ENCODE results near the gene PPP1R1B. TPM values are rescaled to one million over a fixed set of nuclear protein-coding genes. Genes with fewer than 3 reads are reported as not detected.

PPP1R1B gene
- polyA plus RNA-seq, 1 donor from 2014 or later: 1.8 TPM

DNA sequence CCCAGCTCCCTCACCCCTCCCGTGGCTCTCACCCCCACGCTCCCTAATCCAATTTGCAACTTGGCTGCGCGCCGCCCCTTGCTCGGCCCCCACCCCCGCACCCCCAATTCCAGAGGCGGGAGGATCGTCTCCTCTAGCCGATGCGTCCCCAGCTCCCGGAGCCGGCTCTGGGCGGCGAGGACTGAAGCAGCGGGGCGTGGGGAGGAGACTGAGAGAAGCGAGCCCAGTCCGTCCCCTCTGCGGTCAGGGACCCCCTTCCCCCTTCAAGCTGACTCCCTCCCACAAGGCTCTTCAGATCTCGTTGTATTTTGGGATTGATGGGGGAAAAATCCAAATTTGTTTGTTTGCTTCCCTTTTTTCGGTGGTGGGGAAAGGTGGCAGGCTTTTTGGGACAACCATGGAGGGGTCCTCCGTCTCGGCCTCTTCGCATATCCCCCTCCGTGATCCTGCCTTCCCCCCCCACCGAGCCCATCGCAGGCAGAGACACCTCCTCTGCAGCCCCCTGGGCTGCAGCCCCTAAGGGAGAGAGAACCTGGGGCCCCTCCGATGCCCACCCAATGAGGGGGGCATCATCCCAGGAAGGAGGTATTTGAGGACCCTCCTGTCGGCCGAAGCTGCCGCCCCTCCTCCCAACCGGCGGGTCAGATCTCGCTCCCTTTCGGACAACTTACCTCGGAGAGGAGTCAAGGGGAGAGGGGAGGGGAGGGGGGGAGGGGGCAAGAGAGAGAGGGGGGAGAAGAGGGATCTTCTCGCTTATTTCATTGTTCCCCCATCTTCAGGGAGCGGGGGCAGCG is 19.5 kb upstream of the PPP1R1B start:
- Histone ChIP-seq H3K4me3 (ENCODE audit: low read length) (peak overlapping the region; percentile 35), H3K79me2 (replicated peaks; ENCODE audit: insufficient read depth, low read length) (no peaks in the 10 kb centered on the region), H3K4me2 (ENCODE audit: low read length) (no peak overlapping the region), H3K36me3 (ENCODE audit: insufficient read depth, low read length) (no peaks in the 10 kb centered on the region), H3K9me3 (ENCODE audit: low read length) (no peaks in the 10 kb centered on the region), H3K9ac (ENCODE audit: low read length) (no peak overlapping the region), H4K20me1 (ENCODE audit: insufficient read depth) (peaks cover 4% of the 10 kb centered on the region), H3F3A (ENCODE audit: insufficient read depth, low read length, poor library complexity, severe bottlenecking) (no peaks in the 10 kb centered on the region), H2AFZ (ENCODE audit: low read depth, low read length) (no peak overlapping the region), H3K27ac (ENCODE audit: low read length) (no peak overlapping the region), H3K27me3 (ENCODE audit: insufficient read depth, low read depth, low read length) (peaks cover 94% of the 10 kb centered on the region), H3K9me2 (ENCODE audit: insufficient read depth, low read length) (no peaks in the 10 kb centered on the region)
- no peak for TF ChIP-seq CTCF (IDR thresholded peaks at IDR 0.05; ENCODE audit: poor library complexity, severe bottlenecking)
- peak; percentile 56 for TF ChIP-seq POLR2AphosphoS5 (IDR thresholded peaks at IDR 0.05)

GRCh38 chr17:39607851-39608130 is 19.0 kb upstream of the PPP1R1B start, which contains the start of gene NEUROD2:
NEUROD2 (minus strand) TSS chr17:39607920; CDS start chr17:39606599, 1,321 bp downstream.
- Histone ChIP-seq H4K20me1 (ENCODE audit: insufficient read depth) (peaks cover 4% of the 10 kb centered on the region), H3K27ac (ENCODE audit: low read length) (no peak within 1 kb of the TSS), H3K27me3 (ENCODE audit: insufficient read depth, low read depth, low read length) (peaks cover 88% of the 10 kb centered on the region), H3K4me2 (ENCODE audit: low read length) (no peak within 1 kb of the TSS), H3K9me2 (ENCODE audit: insufficient read depth, low read length) (no peaks in the 10 kb centered on the region), H3F3A (ENCODE audit: insufficient read depth, low read length, poor library complexity, severe bottlenecking) (no peaks in the 10 kb centered on the region), H3K4me3 (ENCODE audit: low read length) (peak within 1 kb of the TSS; percentile 35), H3K36me3 (ENCODE audit: insufficient read depth, low read length) (no peaks in the 10 kb centered on the region), H3K9me3 (ENCODE audit: low read length) (no peaks in the 10 kb centered on the region), H3K79me2 (replicated peaks; ENCODE audit: insufficient read depth, low read length) (no peaks in the 10 kb centered on the region), H3K9ac (ENCODE audit: low read length) (no peak within 1 kb of the TSS), H2AFZ (ENCODE audit: low read depth, low read length) (no peak within 1 kb of the TSS)
- TF ChIP-seq EZH2 (IDR thresholded peaks at IDR 0.05; ENCODE audit: borderline replicate concordance, insufficient read depth, low read length, poor library complexity, severe bottlenecking): peak; percentile 47
- TF ChIP-seq REST (IDR thresholded peaks at IDR 0.05; ENCODE audit: borderline replicate concordance): no peak

DNA sequence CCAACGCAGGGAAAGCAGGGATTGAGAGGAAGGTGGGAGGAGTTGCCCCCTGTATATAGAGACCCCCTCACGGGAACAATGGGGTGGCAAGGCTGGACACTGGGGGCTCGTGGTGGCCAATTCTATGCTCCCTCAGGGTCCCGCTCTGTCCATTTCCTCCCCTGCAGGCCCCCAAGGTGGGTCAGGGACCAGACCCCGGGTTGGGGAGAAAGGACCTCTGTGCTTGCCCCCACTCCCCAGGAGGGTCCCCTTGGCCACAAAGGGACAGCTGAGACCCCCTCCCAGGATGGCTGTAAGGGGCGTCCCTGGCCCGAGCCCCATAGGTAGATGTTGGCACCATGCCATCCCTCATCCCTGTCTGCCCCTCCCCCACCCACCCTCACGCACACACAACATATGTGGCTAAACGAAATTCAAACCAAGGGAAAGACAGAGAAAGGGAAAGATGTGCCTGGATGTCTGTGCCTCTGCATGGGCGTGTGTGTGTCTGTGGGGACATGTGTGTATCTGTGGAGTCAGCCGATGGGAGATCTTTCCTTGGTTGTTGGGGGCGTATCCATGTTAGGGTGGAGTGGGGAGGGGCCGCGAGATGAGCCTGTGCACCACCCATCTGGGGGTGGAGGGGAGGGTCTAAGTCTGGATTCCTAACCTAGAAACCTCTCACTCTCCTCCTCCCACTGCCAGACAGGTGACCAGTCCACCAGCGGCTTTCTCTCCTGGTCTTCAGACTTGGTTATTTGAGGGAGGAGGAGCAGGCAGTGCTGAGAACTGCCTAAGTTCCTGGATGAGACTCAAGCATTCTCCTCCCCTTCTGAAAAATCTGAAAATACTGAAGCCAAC is 18.4 kb upstream of the PPP1R1B start:
- Histone ChIP-seq H2AFZ (ENCODE audit: low read depth, low read length) (no peak overlapping the region), H3K79me2 (replicated peaks; ENCODE audit: insufficient read depth, low read length) (no peaks in the 10 kb centered on the region), H3K9me3 (ENCODE audit: low read length) (no peaks in the 10 kb centered on the region), H3K27ac (ENCODE audit: low read length) (no peak overlapping the region), H3K36me3 (ENCODE audit: insufficient read depth, low read length) (no peaks in the 10 kb centered on the region), H3K27me3 (ENCODE audit: insufficient read depth, low read depth, low read length) (peaks cover 83% of the 10 kb centered on the region), H3K9ac (ENCODE audit: low read length) (no peak overlapping the region), H3K9me2 (ENCODE audit: insufficient read depth, low read length) (no peaks in the 10 kb centered on the region), H4K20me1 (ENCODE audit: insufficient read depth) (peaks cover 4% of the 10 kb centered on the region), H3K4me3 (ENCODE audit: low read length) (no peak overlapping the region), H3K4me2 (ENCODE audit: low read length) (no peak overlapping the region), H3F3A (ENCODE audit: insufficient read depth, low read length, poor library complexity, severe bottlenecking) (no peaks in the 10 kb centered on the region)
- no peak for TF ChIP-seq EP300 (conservative IDR thresholded peaks at IDR 0.05; ENCODE audit: poor library complexity, severe bottlenecking)
- no peak for TF ChIP-seq CTCF (IDR thresholded peaks at IDR 0.05; ENCODE audit: poor library complexity, severe bottlenecking)
- no peak for TF ChIP-seq REST (IDR thresholded peaks at IDR 0.05; ENCODE audit: borderline replicate concordance)
- TF ChIP-seq EZH2 (IDR thresholded peaks at IDR 0.05; ENCODE audit: borderline replicate concordance, insufficient read depth, low read length, poor library complexity, severe bottlenecking): peak; percentile 9
